GM23248 (cell line): ENCODE data around the gene HTR5A.

Source experiments
- EZH2 ChIP-seq: fragments of 200-600 bp; sonication (generic); IDR thresholded peaks from 2 replicates; pipeline ENCODE4 v1.6.1; 2018; ENCODE audit warnings: antibody characterized with exemption, mild to moderate bottlenecking; ENCODE audit not compliant: insufficient read depth, poor library complexity, severe bottlenecking
- EZH2phosphoT487 ChIP-seq: fragments of 200-600 bp; sonication (generic); IDR thresholded peaks from 2 replicates; pipeline ENCODE4 v1.6.1; 2018; ENCODE audit warnings: antibody characterized with exemption, moderate library complexity, mild to moderate bottlenecking, low read depth; ENCODE audit not compliant: insufficient read depth

DNA sequence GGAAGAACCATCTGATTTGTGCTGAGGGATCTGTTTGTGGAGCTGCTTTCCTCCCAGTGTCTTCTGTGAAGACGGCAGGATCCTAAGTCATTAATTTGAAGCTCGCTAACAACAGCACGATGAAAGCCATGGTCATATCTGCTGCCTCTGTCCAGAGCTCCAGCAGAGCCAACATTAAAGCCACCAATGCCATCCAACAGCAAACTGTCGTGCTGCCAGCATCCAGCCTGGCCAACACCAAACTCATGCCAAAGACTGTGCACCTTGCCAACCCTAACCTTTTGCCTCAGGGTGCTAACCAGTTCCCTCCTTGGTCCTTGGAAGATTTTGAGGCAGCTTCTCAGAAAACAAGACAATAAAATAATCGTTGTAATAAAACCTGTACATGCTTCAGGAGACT lies 36.2 kb downstream of the HTR5A start:
- TF ChIP-seq EZH2 (no peak), EZH2phosphoT487 (no peak)
